GM21576 (cell line): ENCODE data around the gene BCOR.

Experiments
- ATAC-seq: cut with Tn5 transposase; IDR thresholded peaks from one replicate; pipeline ENCODE4 v1.9.1; 2021; ENCODE audit warnings: mild to moderate bottlenecking, moderate library complexity; ENCODE audit not compliant: unreplicated experiment

The BCOR gene

GRCh38 chrX:40037367-40037766, 60.4 kb downstream of the BCOR start:
- no peak for ATAC-seq

- no peak for ATAC-seq
Observed at GRCh38 chrX:40035726-40036125, 62.0 kb downstream of the BCOR start.

GRCh38 chrX:40031911-40032310, 65.8 kb downstream of the BCOR start:
- ATAC-seq = no peak

- ATAC-seq = no peak
Observed at GRCh38 chrX:40030205-40030604, 67.6 kb downstream of the BCOR start.

GRCh38 chrX:40022421-40022820, 75.3 kb downstream of the BCOR start:
- peak; percentile 55 for ATAC-seq

GRCh38 chrX:40021647-40022046, 76.1 kb downstream of the BCOR start:
- no peak for ATAC-seq

- ATAC-seq = no peak
Observed at GRCh38 chrX:40019541-40019940, 78.2 kb downstream of the BCOR start.

GRCh38 chrX:40018041-40018440, 79.7 kb downstream of the BCOR start:
- no peak for ATAC-seq

GRCh38 chrX:40016749-40017148, 81.0 kb downstream of the BCOR start:
- no peak for ATAC-seq

GRCh38 chrX:40015693-40016092, 82.1 kb downstream of the BCOR start:
- ATAC-seq = no peak

GRCh38 chrX:40013266-40014195, 84.2 kb downstream of the BCOR start:
- peak; percentile 45 for ATAC-seq

- peak; percentile 28 for ATAC-seq
Observed at GRCh38 chrX:40012868-40013265, 84.9 kb downstream of the BCOR start.

- no peak for ATAC-seq
Observed at GRCh38 chrX:40012039-40012867, 85.5 kb downstream of the BCOR start.

- ATAC-seq = no peak
Observed at GRCh38 chrX:40011322-40012038, 86.3 kb downstream of the BCOR start.

- ATAC-seq = no peak
Observed at GRCh38 chrX:40010550-40011321, 87.0 kb downstream of the BCOR start.

- ATAC-seq = no peak
Observed at GRCh38 chrX:40009890-40010289, 87.9 kb downstream of the BCOR start.

- no peak for ATAC-seq
Observed at GRCh38 chrX:40009462-40009851, 88.3 kb downstream of the BCOR start.

- ATAC-seq = no peak
Observed at GRCh38 chrX:40008791-40009461, 88.8 kb downstream of the BCOR start.

GRCh38 chrX:40007756-40008705, 89.7 kb downstream of the BCOR start:
- no peak for ATAC-seq
